H7 (cell line): ENCODE data around the gene PLEKHM1. TPM values are rescaled to one million over a fixed set of nuclear protein-coding genes. Genes with fewer than 3 reads are reported as not detected.
"Not testable (repeated sequence)": the region's sequence is repeated elsewhere in the genome, so short reads cannot be mapped to it uniquely, and the experiment has no call there.

Experiments used
- DNase-seq: peaks from one replicate; pipeline ENCODE4 v3.0.0; 2012
- H3K27me3 ChIP-seq: 2 replicates; pipeline ENCODE4 v1.6.0; 2011; ENCODE audit warnings: mild to moderate bottlenecking, low read length; ENCODE audit not compliant: control insufficient read depth, insufficient read depth
- H3K36me3 ChIP-seq: replicated peaks from 2 replicates; pipeline ENCODE4 v1.5.1; 2011; ENCODE audit warnings: low read length; ENCODE audit not compliant: control insufficient read depth, insufficient read depth
- H3K4me3 ChIP-seq: 2 replicates; pipeline ENCODE4 v1.5.1; 2011; ENCODE audit warnings: low read depth, mild to moderate bottlenecking, control low read depth, low read length, moderate library complexity; ENCODE audit not compliant: insufficient read depth
- total RNA-seq: library from RNA; depleted of rRNA; stranded (reverse); fragments of >200 nt; shearing (Covaris generic); gene quantifications from 2 replicates; pipeline ENCODE4 v1.2.3, GENCODE V29; 2014

The PLEKHM1 gene
- total RNA-seq, 1 experiment from 2014 or later = 5.8 TPM

DNA sequence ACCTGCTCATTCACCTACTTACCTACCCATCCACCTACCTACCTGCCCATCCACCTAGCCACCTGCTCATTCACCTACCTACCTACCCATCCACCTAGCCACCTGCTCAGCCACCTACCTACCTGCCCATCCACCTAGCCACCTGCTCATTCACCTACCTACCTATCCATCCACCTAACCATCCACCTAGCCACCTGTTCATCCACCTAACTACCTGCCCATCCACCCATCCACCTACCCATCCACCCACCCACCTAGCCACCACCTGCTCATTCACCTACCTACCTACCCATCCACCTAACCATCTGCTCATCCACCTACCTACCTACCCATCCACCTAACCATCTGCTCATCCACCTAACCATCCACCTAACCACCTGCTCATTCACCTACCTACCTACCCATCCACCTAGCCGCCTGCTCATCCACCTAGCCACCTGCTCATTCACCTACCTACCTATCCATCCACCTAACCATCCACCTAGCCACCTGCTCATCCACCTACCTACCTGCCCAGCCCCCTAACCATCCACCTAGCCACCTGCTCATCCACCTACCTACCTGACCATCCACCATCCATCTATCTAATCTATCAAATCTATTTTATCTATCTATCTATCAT lies 40.7 kb downstream of the PLEKHM1 start:
- not testable (repeated sequence) for DNase-seq, H3K36me3 ChIP-seq, H3K27me3 ChIP-seq, H3K4me3 ChIP-seq

DNA sequence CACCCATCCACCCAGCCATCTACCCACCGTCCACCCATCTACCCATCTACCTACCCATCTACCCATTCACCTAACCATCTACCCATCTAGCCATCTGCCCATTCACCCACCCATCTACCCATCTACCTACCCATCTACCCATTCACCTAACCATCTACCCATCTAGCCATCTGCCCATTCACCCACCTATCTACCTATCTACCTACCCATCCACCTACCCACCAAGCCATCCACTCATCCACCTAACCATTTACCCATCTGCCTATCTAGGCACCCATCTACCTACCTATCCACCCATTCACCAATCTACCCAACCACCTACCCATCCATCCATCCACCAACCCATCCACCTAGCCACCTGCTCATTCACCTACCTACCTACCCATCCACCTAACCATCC lies 41.3 kb downstream of the PLEKHM1 start:
- H3K4me3 ChIP-seq, H3K27me3 ChIP-seq, DNase-seq, H3K36me3 ChIP-seq: not testable (repeated sequence)

DNA sequence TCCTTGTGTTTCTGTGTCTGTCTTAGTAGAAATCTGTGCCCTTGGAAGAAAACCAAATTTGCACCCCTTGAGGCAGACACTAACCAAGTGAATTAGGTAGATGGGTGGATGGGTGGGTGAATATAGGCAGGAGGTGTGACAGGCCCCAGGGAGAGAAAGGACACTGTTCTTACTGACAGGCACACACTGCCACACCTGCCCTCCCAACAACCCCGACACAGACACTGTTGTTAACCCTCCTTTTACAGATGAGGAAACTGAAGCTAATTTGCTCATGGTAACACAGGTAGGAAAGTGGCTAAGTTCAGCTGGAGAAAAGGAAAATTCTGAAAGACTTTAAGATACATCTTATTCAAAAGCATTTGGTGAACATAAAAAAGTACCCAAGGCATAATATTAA lies 42.0 kb downstream of the PLEKHM1 start:
- H3K36me3 ChIP-seq = not testable (repeated sequence)

DNA sequence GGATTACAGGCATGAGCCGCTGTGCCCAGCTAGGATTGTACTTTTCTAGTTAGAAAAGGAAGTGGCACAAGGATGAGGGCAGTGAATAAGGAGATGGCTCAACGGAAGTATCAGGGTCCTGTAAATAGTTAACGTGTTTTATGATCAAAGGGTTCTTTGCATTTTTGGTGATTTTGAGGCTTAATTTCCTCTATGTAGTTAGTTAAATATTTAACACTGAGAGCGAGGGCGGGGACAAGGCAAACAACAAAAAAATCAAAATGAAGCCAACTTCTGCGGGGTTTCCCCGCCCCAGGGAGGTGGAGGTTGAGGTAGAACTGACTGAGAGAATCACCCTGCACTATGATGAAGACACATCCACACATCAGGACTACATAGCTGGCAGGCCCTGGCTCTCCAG lies 42.5 kb downstream of the PLEKHM1 start:
- H3K27me3 ChIP-seq, H3K36me3 ChIP-seq, DNase-seq, H3K4me3 ChIP-seq: not testable (repeated sequence)

More for the DNA sequence above, 42.0 kb downstream of the PLEKHM1 start:
- H3K27me3 ChIP-seq, DNase-seq, H3K4me3 ChIP-seq: not testable (repeated sequence)

DNA sequence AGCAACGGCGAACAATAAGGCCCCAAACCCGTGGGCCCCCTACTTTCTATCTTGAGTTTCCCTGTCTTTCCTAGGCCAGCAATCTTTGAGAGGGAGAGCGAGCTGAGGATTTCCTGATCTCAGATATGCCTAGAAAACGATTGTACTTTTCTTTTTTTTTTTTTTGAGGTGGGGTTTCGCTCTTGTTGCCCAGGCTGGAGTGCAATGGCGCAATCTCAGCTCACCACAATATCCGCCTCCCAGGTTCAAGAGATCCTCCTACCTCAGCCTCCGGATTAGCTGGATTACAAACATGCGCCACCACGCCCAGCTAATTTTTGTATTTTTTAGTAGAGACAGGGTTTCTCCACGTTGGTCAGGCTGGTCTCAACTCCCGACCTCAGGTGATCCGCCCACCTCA lies 42.9 kb downstream of the PLEKHM1 start:
- not testable (repeated sequence) for H3K4me3 ChIP-seq, H3K27me3 ChIP-seq, H3K36me3 ChIP-seq, DNase-seq

DNA sequence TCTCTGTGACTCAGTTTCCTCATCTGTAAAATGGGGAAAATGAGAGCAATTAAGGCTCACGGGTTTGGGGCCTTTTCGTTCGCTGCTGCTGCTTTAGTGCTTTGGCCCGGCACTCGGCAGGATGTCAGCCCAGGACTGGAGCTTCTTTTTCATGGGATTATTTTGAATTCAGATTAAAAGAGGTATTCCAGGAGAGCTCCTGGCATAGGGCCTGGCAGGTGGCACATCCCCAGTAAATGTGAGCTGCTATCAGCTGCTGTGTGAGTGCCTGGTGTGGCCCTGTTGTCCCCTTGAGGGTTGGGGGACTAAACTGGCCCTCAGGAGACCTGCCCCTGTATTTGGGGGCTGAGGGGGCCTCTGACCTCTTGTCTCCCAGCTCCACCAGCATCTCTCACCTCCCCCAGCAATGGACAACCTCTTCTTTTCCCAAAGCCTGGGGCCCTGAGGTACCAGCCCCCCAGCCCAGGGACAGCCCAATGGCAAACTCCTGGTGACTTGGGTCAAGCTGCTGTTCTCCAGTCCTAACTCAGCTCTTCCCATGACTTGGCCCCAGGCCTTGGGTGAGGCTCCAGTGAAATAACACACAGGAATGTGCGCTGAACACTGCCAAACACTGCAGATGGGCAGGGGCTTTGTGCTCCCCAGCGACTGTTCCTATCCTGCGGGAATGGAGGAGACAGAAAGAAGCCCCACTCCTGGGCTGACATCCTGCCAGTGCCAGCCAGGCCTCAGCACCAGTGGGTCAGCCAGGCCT lies 43.5 kb downstream of the PLEKHM1 start:
- not testable (repeated sequence) for H3K36me3 ChIP-seq, H3K4me3 ChIP-seq, DNase-seq, H3K27me3 ChIP-seq

DNA sequence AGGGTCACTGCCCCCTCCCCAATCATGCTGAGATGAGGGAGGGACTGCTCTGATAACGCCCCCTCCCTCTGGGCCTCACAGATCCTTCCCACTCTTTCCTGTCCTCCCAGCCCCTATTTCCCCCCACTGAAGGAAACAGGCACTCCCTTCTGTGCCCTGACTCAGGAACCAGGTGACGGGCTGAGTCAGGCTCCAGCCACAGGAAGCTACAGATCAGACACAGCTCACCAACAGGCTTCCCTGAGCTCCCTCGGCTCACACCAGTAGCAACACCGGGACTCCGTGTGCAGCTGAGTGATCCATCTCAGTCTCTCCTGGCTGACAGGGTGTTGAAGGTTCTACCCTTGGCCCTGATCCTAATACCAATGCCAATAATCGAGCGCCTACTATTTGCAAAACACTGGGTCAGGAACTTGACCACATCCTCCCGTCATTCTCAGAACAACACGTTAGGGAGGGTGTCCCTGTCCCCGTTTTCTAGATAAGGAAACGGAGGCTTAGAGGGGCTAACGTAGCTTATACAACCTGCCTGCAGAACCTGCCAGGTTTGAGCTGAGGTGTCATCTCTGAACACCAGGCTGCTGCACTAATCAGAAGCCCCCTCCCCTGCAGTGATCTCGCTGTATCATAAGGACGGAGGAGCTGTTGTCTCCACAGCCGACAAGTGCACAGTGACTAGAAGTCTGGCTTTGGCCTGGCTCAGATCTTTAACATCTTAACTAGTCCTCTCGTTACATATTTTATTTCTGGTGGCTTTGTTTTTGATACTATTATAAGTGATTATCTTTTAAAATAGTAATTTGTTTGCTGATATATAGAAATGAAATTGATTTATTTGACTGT lies 44.4 kb downstream of the PLEKHM1 start:
- not testable (repeated sequence) for H3K36me3 ChIP-seq, H3K4me3 ChIP-seq, H3K27me3 ChIP-seq, DNase-seq

DNA sequence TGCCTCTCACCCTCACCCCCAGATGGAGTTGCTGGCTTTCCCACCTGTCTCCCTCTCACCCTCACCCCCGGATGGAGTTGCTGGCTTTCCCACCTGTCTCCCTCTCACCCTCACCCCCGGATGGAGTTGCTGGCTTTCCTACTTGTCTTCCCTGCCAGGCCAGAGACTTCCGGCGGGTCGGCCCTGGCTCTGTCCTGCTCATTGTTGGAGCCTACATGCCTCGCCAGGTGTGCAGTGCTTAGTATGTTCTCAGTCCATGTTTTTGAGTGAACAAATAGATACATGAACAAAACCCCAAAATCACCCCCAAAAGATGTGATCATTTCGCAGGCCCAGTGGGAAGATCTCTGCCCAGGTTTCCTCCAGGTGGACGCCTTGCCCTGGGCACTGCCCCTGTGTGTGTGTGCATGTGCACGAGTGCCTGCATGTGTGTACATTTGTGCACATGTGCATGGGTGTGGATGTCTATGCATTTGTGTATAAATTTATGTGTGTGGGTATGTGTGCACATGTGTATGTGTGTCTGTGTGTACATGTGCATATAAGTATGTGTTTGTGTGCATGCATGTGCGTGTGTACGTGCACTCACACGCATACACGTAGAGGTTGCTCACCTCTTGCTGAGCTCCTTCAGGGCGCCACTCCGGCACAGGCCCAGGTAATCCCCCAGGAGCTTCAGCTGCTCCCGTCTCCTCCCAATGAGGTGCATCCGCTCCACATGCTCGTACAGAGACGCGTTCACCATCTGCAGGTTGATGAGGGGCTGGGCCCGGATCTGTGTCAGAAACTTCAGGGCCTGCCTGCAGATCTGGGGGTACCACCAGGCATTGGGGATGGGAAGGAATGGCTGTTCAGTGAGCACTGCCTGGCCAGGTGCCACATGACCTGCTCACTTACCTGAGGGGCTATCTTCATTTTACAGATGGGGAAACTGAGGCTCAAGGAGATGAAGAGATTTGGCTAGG lies 45.4 kb downstream of the PLEKHM1 start:
- H3K36me3 ChIP-seq, H3K4me3 ChIP-seq, DNase-seq, H3K27me3 ChIP-seq: not testable (repeated sequence)

DNA sequence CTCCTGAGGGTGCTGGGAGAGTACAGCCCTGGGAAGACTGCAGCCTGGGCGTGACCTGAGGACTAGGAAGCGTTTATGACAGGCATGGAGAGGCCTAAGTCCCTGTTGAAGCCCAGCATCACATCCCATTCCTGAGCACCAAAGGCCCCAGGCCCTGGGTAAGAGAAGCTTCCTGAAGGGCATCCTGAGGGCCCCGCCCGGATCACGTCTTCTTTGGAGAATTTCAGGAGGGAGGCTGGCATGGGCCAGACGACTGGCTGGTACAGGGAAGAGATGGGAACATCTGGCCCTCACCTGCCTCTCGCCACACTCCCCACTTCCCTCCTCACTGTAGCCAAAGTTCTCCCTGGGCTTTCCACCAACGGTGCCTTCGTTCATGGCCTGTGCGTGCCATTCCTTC lies 46.2 kb downstream of the PLEKHM1 start:
- not testable (repeated sequence) for H3K4me3 ChIP-seq, H3K27me3 ChIP-seq, DNase-seq, H3K36me3 ChIP-seq

DNA sequence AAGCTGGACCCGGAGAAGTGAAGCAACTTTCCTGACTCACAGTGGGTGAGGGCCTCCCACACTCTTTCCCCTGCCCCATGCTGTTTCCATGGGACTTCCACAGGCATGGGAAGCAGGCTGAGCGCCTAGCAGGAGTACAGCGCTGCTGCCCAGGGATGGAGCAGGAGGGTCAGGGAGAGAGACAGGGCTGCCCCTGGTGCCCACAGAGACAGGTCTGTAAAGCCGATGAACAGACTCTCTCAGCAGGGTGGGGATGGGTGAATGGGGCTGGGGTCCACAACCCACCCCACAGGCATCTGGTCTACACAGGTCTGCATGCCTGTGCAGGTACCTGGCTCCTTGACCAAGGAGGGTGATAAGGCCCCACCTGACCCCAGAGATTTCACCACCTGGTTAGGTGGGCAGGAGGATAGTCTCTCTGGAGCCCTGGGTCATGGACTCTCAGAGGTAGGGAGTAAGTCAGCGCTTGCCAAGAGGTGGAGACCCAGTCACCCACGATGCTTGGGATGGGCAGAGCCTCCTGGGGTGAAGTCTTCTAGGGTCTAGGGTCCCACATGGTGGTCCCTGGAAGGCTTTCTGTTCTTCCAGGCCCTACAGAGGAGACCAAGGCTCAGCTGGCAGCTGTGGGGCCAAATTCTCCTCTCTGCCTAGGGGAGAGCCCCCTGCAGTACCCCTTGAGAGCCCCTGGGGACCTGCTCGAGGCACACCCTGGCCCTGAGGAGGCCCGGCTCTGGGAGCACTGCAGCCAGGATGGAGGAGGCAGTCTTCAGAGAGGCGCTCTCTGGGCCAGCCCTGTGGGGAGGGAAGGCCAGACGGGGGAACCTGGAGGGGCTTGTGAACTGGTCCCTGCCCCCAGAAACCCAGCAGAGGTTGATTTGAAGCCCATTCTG lies 46.9 kb downstream of the PLEKHM1 start:
- not testable (repeated sequence) for DNase-seq, H3K27me3 ChIP-seq, H3K36me3 ChIP-seq, H3K4me3 ChIP-seq

DNA sequence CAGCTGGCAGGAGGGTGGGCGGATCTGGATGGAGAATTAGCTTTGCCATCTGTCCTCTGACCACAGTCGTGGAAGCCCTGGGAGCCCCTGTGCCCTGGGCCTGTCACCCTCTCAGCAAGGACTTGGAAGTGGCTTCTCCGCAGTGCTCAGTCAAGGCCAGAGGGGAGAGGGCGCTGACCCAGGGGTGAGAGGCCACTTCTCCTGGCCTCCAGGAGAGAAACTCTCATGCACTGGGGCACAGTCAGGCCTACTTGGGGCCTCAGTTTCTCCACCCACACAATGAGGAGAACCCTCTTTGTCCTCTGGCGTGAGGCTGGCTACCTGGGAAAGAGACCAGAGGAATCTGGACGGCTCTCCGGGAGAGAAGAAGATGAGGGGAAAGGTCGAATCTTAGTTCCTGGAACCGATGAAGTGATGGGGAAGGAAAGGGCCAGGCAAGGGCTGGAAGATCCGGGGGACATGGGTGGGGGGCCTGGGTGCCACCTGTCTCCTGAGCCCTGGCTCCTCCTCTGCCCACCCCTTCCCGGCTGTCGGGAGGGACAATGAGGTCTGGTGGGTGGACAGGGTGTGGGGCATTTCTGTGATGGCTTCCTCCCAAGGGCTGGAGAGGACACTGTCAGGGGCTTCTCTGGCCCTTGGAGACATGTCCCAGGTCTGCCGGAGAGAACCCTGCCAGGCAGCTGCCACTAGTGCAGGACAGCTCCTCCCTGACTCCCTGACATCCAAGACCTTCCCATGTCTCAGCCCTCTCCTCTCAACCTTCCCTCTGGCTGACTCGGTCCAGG lies 48.8 kb downstream of the PLEKHM1 start:
- no peaks in the 10 kb centered on the region for H3K36me3 ChIP-seq

DNA sequence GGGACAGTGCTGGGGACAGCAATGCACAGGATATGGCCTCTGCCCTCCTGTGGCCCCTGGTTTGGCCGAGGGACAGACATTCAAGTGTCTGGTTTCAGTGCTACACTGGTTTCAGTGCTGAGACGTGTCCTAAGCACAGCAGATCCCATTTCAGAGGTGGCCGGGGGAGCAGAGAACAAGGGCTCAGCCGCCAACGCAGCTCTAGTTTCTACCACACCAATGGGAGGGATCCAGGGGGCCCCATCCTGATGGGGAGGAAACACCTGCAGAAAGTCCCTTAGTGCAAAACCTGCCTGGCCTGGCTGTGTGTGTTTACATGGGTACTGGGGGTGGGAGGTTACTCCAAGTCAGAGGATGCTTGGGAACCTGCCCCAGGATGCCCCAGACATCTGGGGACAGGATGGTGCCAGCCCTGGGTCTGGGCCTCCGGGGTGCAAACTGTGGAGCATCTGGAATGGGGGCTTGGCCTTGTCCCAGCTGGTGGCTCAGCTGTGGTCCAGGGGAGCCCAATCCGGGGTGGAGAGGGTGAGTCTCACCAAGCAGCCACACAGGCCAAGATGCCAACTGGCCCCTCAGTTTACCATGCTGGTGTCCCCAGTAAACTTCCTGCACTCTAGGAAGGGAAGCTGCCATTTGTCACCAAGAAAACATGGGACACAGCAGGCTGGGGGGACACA lies 49.5 kb downstream of the PLEKHM1 start:
- peak; percentile 71 for DNase-seq
- H3K27me3 ChIP-seq, H3K36me3 ChIP-seq, H3K4me3 ChIP-seq: not testable (repeated sequence)

More for the DNA sequence above, 48.8 kb downstream of the PLEKHM1 start:
- no peak overlapping the region for H3K4me3 ChIP-seq
- no peaks in the 10 kb centered on the region for H3K27me3 ChIP-seq
- peak; percentile 48 for DNase-seq
